SK-N-SH (cell line): Measurements from ENCODE around the gene NUMBL. TPM values are rescaled to one million over a fixed set of nuclear protein-coding genes. Genes with fewer than 3 reads are reported as not detected.

Experiments used
- CTCF ChIA-PET: fragments of 300-600, 350-600 bp; formaldehyde crosslinking; extraction: SDS; loops from one replicate; lab custom pipeline; 2021; lab: Yijun Ruan, JAX
- POLR2A ChIA-PET: fragments of 350-600 bp; sonication (Branson Sonifier 250); formaldehyde crosslinking; extraction: SDS; loops from one replicate; lab custom pipeline; 2020; ENCODE audit warnings: antibody characterized with exemption, inconsistent platforms; lab: Yijun Ruan, JAX
- DNase-seq: peaks from one replicate; pipeline ENCODE4 v3.0.0; 2012
- H2AFZ ChIP-seq: fragments of 200-600 bp; sonication (generic); 2 replicates; pipeline ENCODE4 v1.8.1; 2016; ENCODE audit warnings: antibody characterized with exemption, mild to moderate bottlenecking, low read depth
- H3F3A ChIP-seq: fragments of 200-600 bp; sonication (generic); replicated peaks from 2 replicates; pipeline ENCODE3; 2016; ENCODE audit warnings: antibody characterized with exemption, mild to moderate bottlenecking; ENCODE audit not compliant: insufficient read depth
- H3K27ac ChIP-seq, 2 experiments: fragments of 200-500 bp in 1 of 2; fragments of 200-600 bp in 1 of 2; sonication (Bioruptor generic) in 1 of 2; sonication (generic), shearing (Covaris generic) in 1 of 2; 2 replicates each; pipeline versions ENCODE4 v1.5.1 to v1.6.1; 2014 to 2016; ENCODE audit warnings: low read depth in 2 of 2, inconsistent platforms in 1 of 2, low read length in 1 of 2, mild to moderate bottlenecking in 1 of 2, mixed read lengths in 1 of 2
- H3K27me3 ChIP-seq: fragments of 200-600 bp; sonication (generic), shearing (Covaris generic); 2 replicates; pipeline ENCODE4 v1.6.1; 2016; ENCODE audit warnings: mixed run types; ENCODE audit not compliant: insufficient read depth
- H3K36me3 ChIP-seq, 2 experiments: fragments of 200-500 bp in 1 of 2; fragments of 200-600 bp in 1 of 2; sonication (Bioruptor generic) in 1 of 2; sonication (generic) in 1 of 2; replicated peaks in 1 of 2; 2 replicates each; pipeline versions ENCODE3 to v1.5.1; 2014 to 2016; ENCODE audit warnings: low read length in 1 of 2, mild to moderate bottlenecking in 1 of 2; ENCODE audit not compliant: insufficient read depth in 2 of 2, control insufficient read depth in 1 of 2
- H3K4me1 ChIP-seq, 2 experiments: fragments of 200-500 bp in 1 of 2; fragments of 200-600 bp in 1 of 2; sonication (Bioruptor generic) in 1 of 2; sonication (generic), shearing (Covaris generic) in 1 of 2; 2 replicates each; pipeline versions ENCODE4 v1.5.1 to v1.6.1; 2014 to 2016; ENCODE audit warnings: low read depth in 1 of 2, low read length in 1 of 2, mixed run types in 1 of 2; ENCODE audit not compliant: insufficient read depth in 2 of 2, control insufficient read depth in 1 of 2
- H3K4me2 ChIP-seq: fragments of 200-600 bp; sonication (generic), shearing (Covaris generic); 2 replicates; pipeline ENCODE4 v1.6.1; 2017; ENCODE audit warnings: mixed run types
- H3K4me3 ChIP-seq, 2 experiments: fragments of 200-500 bp in 1 of 2; fragments of 200-600 bp in 1 of 2; sonication (Bioruptor generic) in 1 of 2; sonication (generic), shearing (Covaris generic) in 1 of 2; 2 replicates each; pipeline versions ENCODE4 v1.5.1 to v1.8.1; 2014 to 2016; ENCODE audit warnings: low read depth in 2 of 2, inconsistent platforms in 1 of 2, low read length in 1 of 2, mild to moderate bottlenecking in 1 of 2, mixed read lengths in 1 of 2, moderate library complexity in 1 of 2
- H3K79me2 ChIP-seq: fragments of 200-600 bp; sonication (generic); 2 replicates; pipeline ENCODE4 v1.8.1; 2017; ENCODE audit warnings: mild to moderate bottlenecking; ENCODE audit not compliant: insufficient read depth
- H3K9ac ChIP-seq: fragments of 200-600 bp; sonication (generic); 2 replicates; pipeline ENCODE4 v1.6.1; 2017; ENCODE audit warnings: mixed run types
- H3K9me2 ChIP-seq: fragments of 200-600 bp; sonication (generic); 2 replicates; pipeline ENCODE4 v1.6.1; 2017; ENCODE audit warnings: mixed run types
- H3K9me3 ChIP-seq: fragments of 200-600 bp; sonication (generic); 2 replicates; pipeline ENCODE4 v1.6.1; 2017; ENCODE audit warnings: mixed run types, mild to moderate bottlenecking, moderate library complexity
- H4K20me1 ChIP-seq: fragments of 200-600 bp; sonication (generic); 2 replicates; pipeline ENCODE4 v1.6.1; 2017; ENCODE audit warnings: mild to moderate bottlenecking, mixed run types; ENCODE audit not compliant: insufficient read depth
- FOXM1 ChIP-seq: IDR thresholded peaks from 2 replicates; pipeline ENCODE4 v1.4.0; 2012; ENCODE audit warnings: low read depth, mild to moderate bottlenecking
- GABPA ChIP-seq: IDR thresholded peaks from 2 replicates; pipeline ENCODE4 v1.4.0; 2012; ENCODE audit warnings: low read depth, mild to moderate bottlenecking
- JUND ChIP-seq: IDR thresholded peaks from 2 replicates; pipeline ENCODE4 v1.4.0; 2012
- MXI1 ChIP-seq: IDR thresholded peaks from 2 replicates; pipeline ENCODE4 v1.6.1; 2012; ENCODE audit warnings: mild to moderate bottlenecking, low read depth, low read length, improper control_type of control experiment
- NFIC ChIP-seq: IDR thresholded peaks from 2 replicates; pipeline ENCODE4 v1.4.0; 2012; ENCODE audit warnings: borderline replicate concordance
- NRF1 ChIP-seq: IDR thresholded peaks from 2 replicates; pipeline ENCODE4 v1.6.1; 2012; ENCODE audit warnings: low read depth, mild to moderate bottlenecking, low read length
- POLR2AphosphoS5 ChIP-seq: IDR thresholded peaks from 2 replicates; pipeline ENCODE4 v1.6.1; 2012; ENCODE audit warnings: low read depth, low read length
- RAD21 ChIP-seq: IDR thresholded peaks from 2 replicates; pipeline ENCODE4 v1.6.1; 2012; ENCODE audit warnings: mild to moderate bottlenecking, low read length
- TAF1 ChIP-seq: IDR thresholded peaks from 2 replicates; pipeline ENCODE4 v1.6.1; 2012; ENCODE audit warnings: low read depth, mild to moderate bottlenecking, low read length, moderate library complexity, borderline replicate concordance
- TCF12 ChIP-seq: IDR thresholded peaks from 2 replicates; pipeline ENCODE4 v1.4.0; 2012
- WGBS: methylation state at CpG from one replicate; pipeline ENCODE4 v1.1.6; 2017; ENCODE audit warnings: low lambda C conversion rate; 5-methylcytosine and 5-hydroxymethylcytosine counted together
- polyA plus RNA-seq, 3 experiments: library from polyadenylated mRNA; depleted of rRNA; stranded (reverse); fragments of >200 nt; gene quantifications; 2 replicates each; pipeline ENCODE4 v1.2.3, GENCODE V29; 2012
- TF ChIP-seq, protein P1 (sequence below): fragments of 150-350 bp; IDR thresholded peaks from 2 replicates; pipeline ENCODE4 v1.6.1; 2017; ENCODE audit warnings: antibody characterized with exemption, low read length, low read depth, borderline replicate concordance
- TF ChIP-seq, protein P2 (sequence below): IDR thresholded peaks from 2 replicates; pipeline ENCODE4; 2012

Gene NUMBL
- polyA plus RNA-seq, 1 of the 3 experiments (the other 2 are of a cell fraction) = 54.6 TPM

DNA sequence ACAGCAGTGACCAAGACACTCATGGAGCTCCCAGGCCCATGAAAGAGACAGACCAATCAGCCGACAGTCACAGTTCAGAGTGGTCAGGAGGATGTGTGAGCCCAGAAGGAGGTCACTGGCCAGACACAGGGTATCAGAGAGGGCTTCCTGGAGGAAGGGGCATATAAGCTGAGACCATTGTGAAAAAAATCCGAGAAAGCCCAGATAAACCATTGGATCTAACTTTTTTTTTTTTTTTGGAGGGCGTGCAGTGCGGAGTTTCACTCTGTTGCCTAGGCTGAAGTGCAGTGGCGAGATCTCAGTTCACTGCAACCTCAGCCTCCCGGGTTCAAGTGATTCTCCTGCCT, 30.7 kb upstream of the NUMBL start:
- no peak overlapping the region for H3K4me3 ChIP-seq
- no peak for TF ChIP-seq TAF1
- TF ChIP-seq, protein P1, sequence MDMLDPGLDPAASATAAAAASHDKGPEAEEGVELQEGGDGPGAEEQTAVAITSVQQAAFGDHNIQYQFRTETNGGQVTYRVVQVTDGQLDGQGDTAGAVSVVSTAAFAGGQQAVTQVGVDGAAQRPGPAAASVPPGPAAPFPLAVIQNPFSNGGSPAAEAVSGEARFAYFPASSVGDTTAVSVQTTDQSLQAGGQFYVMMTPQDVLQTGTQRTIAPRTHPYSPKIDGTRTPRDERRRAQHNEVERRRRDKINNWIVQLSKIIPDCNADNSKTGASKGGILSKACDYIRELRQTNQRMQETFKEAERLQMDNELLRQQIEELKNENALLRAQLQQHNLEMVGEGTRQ = no peak
- no peak for TF ChIP-seq NRF1
- no peak for TF ChIP-seq GABPA
- TF ChIP-seq, protein P2, sequence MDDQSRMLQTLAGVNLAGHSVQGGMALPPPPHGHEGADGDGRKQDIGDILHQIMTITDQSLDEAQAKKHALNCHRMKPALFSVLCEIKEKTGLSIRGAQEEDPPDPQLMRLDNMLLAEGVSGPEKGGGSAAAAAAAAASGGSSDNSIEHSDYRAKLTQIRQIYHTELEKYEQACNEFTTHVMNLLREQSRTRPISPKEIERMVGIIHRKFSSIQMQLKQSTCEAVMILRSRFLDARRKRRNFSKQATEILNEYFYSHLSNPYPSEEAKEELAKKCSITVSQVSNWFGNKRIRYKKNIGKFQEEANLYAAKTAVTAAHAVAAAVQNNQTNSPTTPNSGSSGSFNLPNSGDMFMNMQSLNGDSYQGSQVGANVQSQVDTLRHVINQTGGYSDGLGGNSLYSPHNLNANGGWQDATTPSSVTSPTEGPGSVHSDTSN = no peak
- TF ChIP-seq TCF12 = no peak
- TF ChIP-seq MXI1 = no peak
- no peak for TF ChIP-seq RAD21
- no peak for TF ChIP-seq JUND
- no peak for TF ChIP-seq NFIC
- TF ChIP-seq, all 33 proteins: peak for 0
- peaks cover 7% of the 10 kb centered on the region; the same call in 1 of the 2 replicates for H4K20me1 ChIP-seq
- H2AFZ ChIP-seq = no peak overlapping the region
- H3F3A ChIP-seq = peaks cover 10% of the 10 kb centered on the region
- no peak for DNase-seq
- peaks cover 8 to 20% of the 10 kb centered on the region in 2 experiments; a peak in 1 of 4 replicates for H3K4me1 ChIP-seq
- 0 out of 2 replicates have a peak overlapping the region, but pooled peaks have one; percentile 89 for H3K4me2 ChIP-seq
- H3K27me3 ChIP-seq = no peaks in the 10 kb centered on the region
- H3K9me2 ChIP-seq = no peaks in the 10 kb centered on the region
- POLR2A ChIA-PET = interaction anchor here (1.0 kb wide), 1 partner anchor 23 kb away, joined by 8 read pairs; no protein-coding TSS in a partner anchor
- peaks cover 0 to 20% of the 10 kb centered on the region in 2 experiments for H3K36me3 ChIP-seq
- no peaks in the 10 kb centered on the region for H3K9me3 ChIP-seq
- CTCF ChIA-PET = interaction anchor here (0.9 to 1.9 kb wide), 3 partner anchors 77 to 86 kb away, joined by 3 to 7 read pairs (median 3); partner anchors contain the start of gene EGLN2
- H3K9ac ChIP-seq = no peak overlapping the region
- H3K79me2 ChIP-seq = peaks cover 79% of the 10 kb centered on the region
- 85% methylated on average over 6 of the region's 6 CpGs for WGBS
- no peak overlapping the region for H3K27ac ChIP-seq

DNA sequence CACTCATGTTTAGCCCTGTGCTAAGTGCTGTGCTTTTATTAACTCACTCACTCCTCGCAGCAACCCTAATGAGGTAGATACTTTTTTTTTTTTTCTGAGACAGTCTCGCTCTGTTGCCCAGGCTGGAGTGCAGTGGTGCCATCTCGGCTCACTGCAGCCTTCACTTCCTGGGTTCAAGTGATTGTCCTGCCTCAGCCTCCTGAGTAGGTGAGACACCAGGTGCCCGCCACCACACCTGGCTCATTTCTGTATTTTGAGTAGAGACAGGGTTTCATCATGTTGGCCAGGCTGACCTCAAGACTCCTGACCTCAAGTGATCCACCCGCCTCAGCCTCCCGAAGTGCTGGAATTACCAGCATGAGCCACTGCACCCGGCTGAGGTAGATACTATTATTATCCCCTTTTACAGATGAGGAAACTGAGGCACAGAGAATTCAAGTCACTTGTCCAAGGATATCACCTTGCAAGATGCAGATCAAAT, 29.0 kb upstream of the NUMBL start:
- H3K4me1 ChIP-seq = peaks cover 8 to 30% of the 10 kb centered on the region in 2 experiments; a peak in 1 of 4 replicates
- no peak for DNase-seq
- H3K79me2 ChIP-seq = peaks cover 73% of the 10 kb centered on the region
- H3K27me3 ChIP-seq = no peaks in the 10 kb centered on the region
- H3K4me3 ChIP-seq = peak overlapping the region; percentile 70 to 80; a peak in 3 of 4 replicates
- H3K9me3 ChIP-seq = no peaks in the 10 kb centered on the region
- H3K9me2 ChIP-seq = no peaks in the 10 kb centered on the region
- H3F3A ChIP-seq = peaks cover 17% of the 10 kb centered on the region
- H3K4me2 ChIP-seq = peak overlapping the region; percentile 89
- no peak overlapping the region for H3K27ac ChIP-seq
- H3K36me3 ChIP-seq = peaks cover 0 to 13% of the 10 kb centered on the region in 2 experiments
- CTCF ChIA-PET = no interaction called here
- peak overlapping the region; percentile 98; the same call in 1 of the 2 replicates for H3K9ac ChIP-seq
- H4K20me1 ChIP-seq = peaks cover 7% of the 10 kb centered on the region; the same call in 1 of the 2 replicates
- no peak overlapping the region for H2AFZ ChIP-seq
- POLR2A ChIA-PET = interaction anchor here (0.6 kb wide), 1 partner anchor 15 kb away, joined by 3 read pairs; no protein-coding TSS in a partner anchor
- TF ChIP-seq POLR2AphosphoS5 (no peak), NFIC (no peak), TCF12 (no peak), FOXM1 (no peak)
- 83% methylated on average over 7 of the region's 7 CpGs for WGBS
